Measurements from ENCODE around the gene ST8SIA3.

The ST8SIA3 gene

GRCh38 chr18:57404345-57404744 lies 52.0 kb downstream of the ST8SIA3 start:
- no peak overlapping the region for H3K9ac ChIP-seq
- H3K9me3 ChIP-seq = no peaks in the 10 kb centered on the region
- H3K4me2 ChIP-seq = no peak overlapping the region
- no peak overlapping the region for H3K27ac ChIP-seq
- H4K20me1 ChIP-seq = no peaks in the 10 kb centered on the region
- no peaks in the 10 kb centered on the region for H3K27me3 ChIP-seq
- no peaks in the 10 kb centered on the region for H3K4me1 ChIP-seq
- H3K36me3 ChIP-seq = no peaks in the 10 kb centered on the region
- no peak for TF ChIP-seq Cebpa-rat (IDR thresholded peaks at IDR 0.05)
- no peak overlapping the region for H3K4me3 ChIP-seq

- Histone ChIP-seq H3K4me2 (no peak overlapping the region), H3K9ac (no peak overlapping the region), H4K20me1 (no peaks in the 10 kb centered on the region), H3K9me3 (no peaks in the 10 kb centered on the region), H3K27ac (no peak overlapping the region), H3K36me3 (no peaks in the 10 kb centered on the region), H3K4me1 (0 out of 2 replicates have a peak, but pooled peaks cover 6% of the 10 kb centered on the region), H3K27me3 (no peaks in the 10 kb centered on the region), H3K4me3 (no peak overlapping the region)
- TF ChIP-seq Cebpa-rat (IDR thresholded peaks at IDR 0.05) = no peak
Observed at GRCh38 chr18:57409650-57410049, 57.3 kb downstream of the ST8SIA3 start.

GRCh38 chr18:57410749-57411148 lies 58.4 kb downstream of the ST8SIA3 start:
- no peak overlapping the region for H3K27ac ChIP-seq
- no peak for TF ChIP-seq Cebpa-rat (IDR thresholded peaks at IDR 0.05)
- H3K36me3 ChIP-seq = no peaks in the 10 kb centered on the region
- no peaks in the 10 kb centered on the region for H3K27me3 ChIP-seq
- H3K9ac ChIP-seq = no peak overlapping the region
- no peaks in the 10 kb centered on the region for H4K20me1 ChIP-seq
- H3K9me3 ChIP-seq = no peaks in the 10 kb centered on the region
- no peak overlapping the region for H3K4me3 ChIP-seq
- H3K4me2 ChIP-seq = no peak overlapping the region
- 0 out of 2 replicates have a peak, but pooled peaks cover 6% of the 10 kb centered on the region for H3K4me1 ChIP-seq

GRCh38 chr18:57416542-57416941 lies 64.2 kb downstream of the ST8SIA3 start:
- H3K9ac ChIP-seq = no peak overlapping the region
- no peaks in the 10 kb centered on the region for H3K4me1 ChIP-seq
- H3K9me3 ChIP-seq = peaks cover 5% of the 10 kb centered on the region; the same call in 1 of the 2 replicates
- H4K20me1 ChIP-seq = no peaks in the 10 kb centered on the region
- no peak for TF ChIP-seq Cebpa-rat (IDR thresholded peaks at IDR 0.05)
- no peaks in the 10 kb centered on the region for H3K27me3 ChIP-seq
- no peak overlapping the region for H3K27ac ChIP-seq
- H3K4me3 ChIP-seq = no peak overlapping the region
- no peak overlapping the region for H3K4me2 ChIP-seq
- no peaks in the 10 kb centered on the region for H3K36me3 ChIP-seq

All from BLaER1 (cell line).